Measurements from ENCODE around the gene NAT9.
A peak's percentile ranks its signal among the peaks of the same experiment; 100 is the strongest.

Gene NAT9

DNA sequence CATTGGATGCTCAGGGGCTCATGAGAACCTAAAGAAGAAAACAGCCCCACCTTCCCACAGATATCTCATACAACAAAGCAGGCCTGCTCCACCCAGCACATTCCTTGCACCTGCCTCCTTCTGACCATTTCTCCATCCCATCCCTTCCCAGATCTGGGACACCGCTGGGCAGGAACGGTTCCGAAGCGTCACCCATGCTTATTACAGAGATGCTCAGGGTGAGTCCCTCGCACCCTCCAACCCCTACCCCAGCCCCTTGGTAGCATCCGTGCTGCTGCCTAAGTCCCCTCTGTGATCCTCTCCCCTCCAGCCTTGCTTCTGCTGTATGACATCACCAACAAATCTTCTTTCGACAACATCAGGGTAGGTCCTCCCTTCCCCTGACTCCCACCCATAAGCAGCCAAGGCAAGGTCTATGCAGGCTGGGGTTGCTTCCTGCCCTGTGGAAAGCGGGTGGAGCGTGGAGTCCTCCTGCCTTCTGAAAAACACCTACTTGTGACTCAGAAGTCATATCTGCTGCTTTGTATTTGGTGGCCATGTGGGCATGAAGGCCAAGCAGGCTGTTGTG lies 33.1 kb downstream of the NAT9 start:
- no peak for DNase-seq

DNA sequence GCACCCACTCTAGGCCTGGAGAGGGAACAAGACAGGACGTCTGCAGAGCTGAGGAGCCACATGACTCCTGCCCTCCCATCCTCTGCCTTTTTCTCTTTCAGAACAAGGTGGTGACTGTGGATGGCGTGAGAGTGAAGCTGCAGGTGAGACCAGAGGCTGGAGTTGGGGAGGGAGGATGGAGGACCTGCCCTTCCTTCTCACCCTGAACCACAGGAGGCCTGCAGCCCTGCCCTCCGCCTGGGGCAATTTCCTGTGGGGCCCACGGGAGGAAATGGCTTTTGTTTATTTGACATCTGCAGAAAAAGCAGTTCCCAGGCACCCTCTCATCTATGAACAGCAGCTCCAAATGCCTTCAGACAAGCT lies 34.0 kb downstream of the NAT9 start:
- peak; percentile 66 for DNase-seq

DNA sequence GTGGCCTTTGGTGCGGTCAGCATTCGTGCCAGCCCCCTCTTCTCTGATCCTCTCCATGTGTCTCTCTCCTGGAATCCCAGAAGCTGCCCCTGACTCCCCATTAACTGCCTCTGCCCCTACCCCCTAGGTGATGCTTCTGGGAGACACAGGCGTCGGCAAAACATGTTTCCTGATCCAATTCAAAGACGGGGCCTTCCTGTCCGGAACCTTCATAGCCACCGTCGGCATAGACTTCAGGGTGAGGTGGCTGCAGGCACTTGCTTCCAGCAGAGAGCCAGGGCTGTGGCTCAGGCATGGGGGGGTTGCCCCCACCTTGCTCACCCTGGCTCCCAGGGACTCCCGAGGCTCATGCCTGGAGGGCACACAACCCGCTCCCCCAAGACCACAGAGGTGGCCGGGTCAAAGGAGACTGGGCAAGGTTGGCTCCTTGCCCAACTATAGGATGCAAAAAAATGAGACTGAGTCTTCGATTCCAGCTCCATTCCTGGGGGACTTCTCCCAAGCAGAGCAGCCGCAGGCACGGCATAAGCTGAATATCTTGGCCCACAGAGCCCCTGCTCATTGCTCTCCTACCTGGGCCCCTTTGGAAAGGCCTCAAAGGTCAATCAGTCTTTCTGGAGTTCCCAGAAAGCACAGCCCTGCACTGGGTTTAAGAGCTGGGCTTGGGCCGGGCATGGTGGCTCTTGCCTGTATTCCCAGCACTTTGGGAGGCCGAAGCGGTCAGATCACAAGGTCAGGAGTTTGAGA lies 35.3 kb downstream of the NAT9 start:
- no peak for DNase-seq

DNA sequence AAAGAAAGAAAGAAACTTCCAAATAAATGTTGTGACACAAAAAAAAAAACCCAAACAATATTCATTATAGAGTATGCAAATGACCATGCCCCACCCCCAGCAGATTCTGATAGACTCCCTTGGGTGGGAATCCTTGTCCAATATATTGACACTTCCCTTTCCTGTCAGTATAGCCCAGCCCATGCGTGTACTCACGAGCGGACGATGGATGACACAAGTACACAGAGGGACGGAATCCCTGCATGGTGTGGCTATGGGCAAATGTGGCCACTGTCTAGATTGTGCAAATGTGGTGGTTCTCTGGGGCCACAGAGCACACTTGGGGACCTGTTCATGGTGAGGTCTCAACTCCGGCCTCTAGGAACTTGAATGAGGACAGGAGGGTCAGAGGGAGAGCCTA lies 36.0 kb downstream of the NAT9 start:
- DNase-seq, result no peak

DNA sequence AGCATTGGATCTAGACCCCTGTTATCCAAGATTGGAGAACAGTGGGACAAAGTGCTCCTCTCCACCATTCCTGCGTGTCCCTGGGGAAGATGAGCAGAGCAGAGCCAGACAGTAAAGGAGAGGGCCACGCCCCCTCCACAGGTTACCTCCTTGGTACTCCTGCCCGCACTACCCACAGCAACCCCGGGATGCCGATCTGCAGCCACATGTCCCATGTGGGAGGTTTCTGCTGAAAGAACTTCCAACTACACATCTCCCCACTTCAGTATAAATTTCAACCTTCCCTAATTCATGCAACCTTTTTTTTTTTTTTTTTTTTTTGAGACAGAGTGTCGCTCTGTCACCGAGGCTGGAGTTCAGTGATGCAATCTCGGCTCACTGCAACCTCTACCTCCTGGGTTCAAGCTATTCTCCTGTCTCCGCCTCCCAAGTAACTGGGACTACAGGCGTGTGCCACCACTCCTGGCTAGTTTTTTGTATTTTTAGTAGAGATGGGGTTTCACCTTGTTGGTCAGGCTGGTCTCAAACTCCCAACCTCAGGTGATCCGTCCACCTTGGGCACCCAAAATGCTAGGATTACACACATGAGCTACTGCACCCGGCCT lies 36.8 kb downstream of the NAT9 start:
- no peak for DNase-seq

DNA sequence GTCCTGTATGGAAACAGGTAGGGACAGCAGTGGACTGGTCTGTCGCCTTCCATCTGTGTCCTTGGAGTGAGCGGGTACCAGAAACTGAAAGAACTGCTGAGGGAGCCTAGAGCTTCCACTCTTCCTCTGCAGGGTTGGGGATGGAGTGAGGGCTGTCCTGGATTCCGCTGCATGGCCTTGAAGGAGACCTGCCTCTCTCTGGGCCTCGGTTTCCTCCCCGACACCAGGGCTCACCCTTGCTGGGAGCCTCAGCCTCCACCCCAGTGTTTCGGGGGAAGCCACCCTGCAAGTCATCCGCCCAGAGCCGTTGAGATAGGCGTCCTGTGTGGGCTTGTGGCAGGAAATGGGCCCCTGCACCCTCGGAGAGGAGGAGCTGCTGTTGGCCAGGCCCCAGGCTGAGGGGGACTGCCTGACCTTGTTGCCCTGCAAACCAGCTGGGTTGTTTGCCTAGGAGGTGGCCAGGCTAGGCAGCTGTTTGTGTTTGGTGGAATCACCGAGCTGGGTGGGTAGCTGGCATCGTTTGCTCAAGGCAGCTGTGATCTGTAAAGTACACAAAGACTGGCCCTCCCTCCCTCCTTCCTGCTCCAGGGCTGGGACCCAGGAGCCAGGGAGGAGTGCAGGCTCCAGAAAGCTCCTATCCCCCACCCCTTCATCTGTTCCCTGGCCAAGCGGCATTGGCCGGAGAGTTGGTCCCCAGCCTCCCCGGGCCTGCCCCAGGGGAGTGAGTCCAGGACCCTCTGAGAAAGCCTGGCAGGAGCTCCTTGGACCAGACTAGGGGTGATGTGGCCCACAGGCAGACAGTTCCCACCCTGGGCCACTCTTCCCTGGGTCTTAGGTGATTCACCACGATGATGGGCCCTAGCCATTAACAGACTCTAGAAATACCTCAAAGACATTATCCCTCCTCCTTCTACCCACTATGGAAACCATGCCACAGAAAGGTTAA lies 37.8 kb downstream of the NAT9 start:
- DNase-seq, result peak; percentile 81

DNA sequence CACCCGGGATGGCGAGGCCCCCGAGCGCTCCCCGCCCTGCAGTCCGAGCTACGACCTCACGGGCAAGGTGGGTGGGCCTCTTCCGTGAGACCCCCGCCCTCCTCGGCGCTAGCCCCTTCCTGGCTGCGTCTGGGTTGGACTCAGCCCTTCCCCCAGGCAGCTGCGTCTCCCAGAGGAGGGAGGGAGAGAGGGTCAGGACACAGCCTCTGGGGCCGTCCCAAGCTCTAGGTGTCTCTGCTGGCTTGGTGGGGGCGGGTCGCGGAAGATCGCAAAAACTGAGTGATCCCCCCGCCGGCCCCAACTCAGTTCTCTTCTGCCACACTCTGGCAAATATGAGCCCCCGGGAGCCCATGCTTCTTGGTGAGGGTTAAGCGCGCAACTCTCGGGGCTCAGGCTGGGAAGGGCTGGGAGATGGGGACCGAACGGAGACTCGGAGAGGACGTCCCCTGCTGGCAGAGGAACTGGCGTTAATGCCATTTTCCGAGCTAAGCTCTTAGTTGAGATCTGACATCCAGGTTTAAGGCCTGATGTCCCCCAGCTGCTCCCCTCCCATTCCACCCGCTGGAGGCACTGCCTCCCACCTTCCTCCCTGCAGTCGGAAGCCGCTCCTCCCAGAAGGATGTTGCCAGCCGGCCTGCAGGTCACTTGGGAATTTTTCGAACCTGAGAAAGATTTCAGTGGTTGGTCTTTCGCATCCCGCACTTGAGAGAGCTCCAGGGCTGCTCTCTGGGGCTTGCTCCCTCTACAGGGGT lies 38.7 kb downstream of the NAT9 start:
- DNase-seq, result no peak

DNA sequence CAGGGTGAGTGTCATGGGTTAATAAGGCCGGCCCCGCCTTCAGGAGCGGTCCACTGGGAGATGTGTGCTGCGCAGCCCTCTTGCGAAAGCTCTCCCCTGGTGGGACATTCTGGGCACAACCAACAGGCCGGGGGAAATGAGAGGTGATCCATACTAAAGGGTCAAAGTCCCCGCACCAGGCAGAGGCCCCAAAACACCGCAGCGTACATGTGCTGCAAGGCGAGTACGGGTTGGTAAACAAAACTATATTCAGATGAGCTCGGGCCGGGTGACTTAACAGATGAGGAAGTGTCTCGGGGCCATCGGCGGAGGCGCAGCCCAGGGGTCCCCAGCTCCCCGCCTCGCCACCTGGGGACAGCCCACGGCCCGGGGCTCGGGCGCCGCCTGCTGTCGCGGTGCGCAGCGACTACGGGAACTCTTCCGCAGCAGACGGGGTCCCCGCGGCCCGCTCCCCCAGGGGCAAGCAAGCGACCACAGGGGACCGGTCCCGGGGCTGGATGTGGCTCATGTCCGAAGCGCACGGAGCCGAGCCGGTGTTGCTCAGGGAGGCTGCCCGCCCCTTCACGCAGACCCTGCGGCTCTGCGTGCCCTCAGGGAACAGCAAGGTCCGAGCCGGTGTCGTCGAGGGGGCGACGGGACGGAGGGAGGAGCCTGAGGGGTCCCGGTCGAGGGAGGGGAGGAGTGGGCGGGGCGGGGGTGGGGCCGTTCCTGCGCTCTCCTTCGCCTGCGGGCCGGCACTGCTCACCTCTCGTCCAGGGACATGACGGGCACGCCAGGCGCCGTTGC lies 39.4 kb downstream of the NAT9 start, which contains the start of gene RAB37:
Gene RAB37 (plus strand): TSS at position 744 of the 786 bp plus-strand sequence. CDS start 17 bp downstream, at position 761.
- DNase-seq, result peak; percentile 89

DNA sequence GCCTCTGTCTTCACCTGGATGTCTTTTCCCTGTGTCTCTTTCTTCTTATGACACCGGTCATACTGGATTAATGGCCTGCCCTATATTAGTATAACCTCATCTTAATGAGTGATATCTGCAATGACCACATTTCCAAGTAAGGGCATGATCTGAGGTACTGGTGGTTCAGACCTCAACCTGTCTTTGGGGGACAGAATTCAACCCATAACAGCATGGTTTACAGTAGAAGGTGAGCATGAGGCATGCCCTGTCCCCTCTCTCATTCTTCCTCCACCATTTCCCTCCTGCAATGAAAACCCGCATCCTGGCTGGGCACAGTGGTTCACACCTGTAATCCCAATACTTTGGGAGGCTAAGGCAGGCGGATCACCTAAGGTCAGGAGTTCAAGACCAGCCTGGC lies 41.9 kb downstream of the NAT9 start:
- DNase-seq, result no peak

DNA sequence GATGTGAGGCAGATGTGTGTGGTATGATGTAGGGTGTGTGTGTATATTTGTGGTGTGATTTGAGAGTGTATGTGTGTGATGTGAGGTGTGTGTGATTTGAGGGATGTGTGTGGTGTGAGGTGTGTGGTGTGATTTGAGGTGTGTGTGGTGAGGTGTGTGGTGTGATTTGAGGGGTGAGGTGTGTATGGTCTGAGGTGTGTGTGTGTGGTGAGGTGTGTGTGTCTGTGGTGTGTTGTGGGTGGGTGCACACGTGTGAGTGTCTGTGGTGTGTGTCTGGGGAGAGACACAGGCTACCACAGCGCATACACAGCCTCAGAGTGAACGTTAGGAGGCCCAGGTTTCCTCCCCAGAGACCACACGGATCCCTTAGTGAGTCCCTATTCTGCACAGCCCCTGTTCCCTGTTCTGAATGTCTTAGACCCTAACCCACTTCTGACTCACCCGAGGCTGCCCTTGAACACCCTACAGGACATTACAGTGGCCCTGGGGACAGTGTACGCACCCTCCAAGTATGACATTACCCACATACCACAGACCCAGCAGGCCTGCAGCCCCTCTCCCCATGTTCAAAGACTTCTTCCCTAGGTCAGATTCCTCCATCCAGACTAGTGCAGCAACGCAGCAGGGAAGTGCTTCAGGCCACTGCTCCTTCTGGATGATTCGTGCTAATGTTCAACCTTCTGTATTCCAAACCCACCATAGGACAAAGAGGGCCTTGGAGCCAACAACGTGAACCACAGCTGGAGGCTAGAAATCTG lies 42.6 kb downstream of the NAT9 start:
- no peak for DNase-seq

DNA sequence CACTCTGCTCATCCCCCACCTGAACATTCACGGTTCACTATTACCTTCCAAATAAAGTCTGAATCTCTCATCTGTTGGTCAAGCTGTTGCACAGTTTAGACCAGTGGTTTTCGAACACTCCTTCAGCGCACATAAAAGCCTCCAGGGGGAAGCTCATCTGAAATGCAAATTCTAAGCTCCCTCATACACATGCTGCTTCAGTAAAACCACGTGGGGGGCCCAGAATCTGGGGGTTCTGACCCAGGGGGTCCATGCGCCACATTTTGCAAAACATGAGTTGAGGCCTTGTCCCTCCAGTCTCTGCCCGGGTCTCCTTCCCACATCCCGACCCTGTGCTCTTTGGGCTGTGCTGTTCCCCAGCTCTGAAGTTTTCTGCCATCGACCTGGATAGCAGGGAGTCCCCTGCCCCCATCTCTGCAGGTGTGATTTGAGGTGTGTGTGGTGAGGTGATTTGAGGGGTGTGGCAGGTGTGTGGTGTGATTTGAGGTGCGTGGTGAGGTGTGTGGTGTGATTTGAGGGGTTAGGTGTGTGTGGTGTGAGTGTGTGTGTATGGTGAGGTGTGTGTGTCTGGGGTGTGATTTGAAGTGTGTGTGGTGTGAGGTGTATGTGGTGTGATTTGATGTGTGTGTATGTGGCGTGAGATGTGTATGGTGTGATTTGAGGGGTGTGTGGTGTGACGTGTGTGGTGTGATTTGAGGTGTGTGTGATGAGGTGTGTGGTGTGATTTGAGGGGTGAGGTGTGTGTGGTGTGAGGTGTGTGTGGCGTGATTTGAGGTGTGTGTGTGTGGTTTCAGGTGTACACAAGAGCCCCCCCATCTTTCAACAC lies 43.9 kb downstream of the NAT9 start:
- DNase-seq, result no peak

DNA sequence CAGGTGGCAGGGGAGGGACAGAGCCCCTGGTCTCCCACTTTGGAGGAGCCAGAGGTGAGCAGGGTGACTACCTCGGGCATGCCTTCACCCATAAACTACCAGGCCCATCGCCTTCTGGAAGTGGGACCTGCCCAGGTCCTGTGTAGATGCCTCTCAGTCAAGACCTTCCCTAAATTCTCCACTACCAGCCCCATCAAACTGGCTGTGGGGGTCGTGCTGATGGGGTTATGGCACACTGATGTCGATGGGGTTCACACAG lies 44.9 kb downstream of the NAT9 start:
- no peak for DNase-seq

DNA sequence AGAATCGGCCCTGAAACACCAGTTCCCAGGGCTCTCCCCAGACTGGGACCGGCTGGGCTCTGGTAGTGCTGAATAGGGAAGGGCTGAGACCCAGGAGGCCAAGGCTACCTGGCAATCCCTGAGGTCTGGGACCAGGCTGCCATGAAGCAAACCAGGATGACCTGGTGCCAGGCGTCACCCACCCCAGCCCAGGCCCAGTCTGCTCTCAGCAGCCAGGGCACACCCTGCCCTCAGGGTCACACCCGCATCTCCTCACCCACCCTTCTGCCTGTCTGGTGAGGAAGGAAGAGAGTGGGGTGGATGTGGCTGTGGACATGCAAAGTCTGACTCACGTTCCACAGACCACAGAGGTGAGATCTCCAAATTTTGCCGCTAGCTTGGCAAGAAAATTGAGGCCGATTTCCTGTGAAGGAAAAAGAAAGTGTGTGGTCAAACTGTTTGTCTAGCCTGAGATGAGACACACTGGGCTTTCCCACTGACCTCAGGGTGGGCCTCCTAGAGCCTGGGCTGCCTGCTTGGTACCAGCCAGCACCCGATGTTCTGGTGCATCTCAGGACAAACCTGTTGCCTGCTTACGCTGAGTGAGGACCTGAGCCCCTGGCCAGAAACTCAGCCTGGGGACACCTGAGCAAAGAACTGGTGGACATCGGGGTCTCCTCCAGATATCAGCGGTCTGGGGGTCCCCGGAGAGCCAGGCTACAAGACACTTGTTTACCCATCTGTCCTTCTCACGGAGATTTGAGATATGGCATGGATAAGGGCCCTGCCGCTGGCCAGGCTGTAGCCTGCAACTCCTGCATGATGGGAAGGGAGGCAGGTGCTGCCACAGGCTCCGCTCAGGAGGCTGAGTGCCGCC lies 45.4 kb downstream of the NAT9 start:
- DNase-seq, result peak; percentile 51

DNA sequence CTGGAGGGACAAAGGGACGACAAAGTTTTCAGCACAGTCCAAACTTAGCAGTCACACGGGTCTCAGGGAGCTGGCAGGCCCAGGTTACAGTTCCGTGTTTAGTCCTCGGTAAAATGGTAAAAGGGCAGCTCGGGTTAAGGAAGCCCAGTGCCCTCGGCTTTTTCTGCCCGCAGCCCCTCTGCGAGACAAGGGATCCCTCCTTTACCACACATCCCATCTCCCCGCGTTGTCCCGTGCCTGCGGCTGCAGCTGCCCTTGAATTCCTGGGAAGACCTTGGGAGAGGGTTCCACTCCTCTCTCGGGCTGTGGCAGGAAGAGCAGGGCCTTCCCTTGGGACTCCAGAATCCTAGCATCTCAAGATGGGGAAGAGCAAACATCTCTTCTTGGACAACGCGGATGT lies 46.3 kb downstream of the NAT9 start:
- DNase-seq, result no peak

DNA sequence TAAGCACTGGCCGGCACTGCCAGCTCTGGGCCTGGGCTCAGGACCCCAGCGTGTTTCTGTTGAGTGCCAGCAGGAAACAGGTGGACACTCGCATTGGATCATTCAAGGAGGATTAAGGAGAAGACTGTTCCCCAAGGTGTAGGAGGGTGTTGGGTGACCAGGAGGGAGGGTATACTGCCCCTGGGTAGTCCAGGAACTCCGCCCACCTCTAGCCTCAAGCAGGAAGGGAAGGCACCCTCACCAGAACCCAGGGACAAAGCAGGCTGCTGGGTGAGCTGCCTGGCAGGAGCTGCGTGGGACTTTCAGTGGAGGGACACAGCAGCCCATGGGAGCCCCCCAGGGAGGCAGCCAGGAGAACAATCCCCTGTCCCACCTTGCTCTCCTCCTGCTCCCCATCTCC lies 46.8 kb downstream of the NAT9 start:
- DNase-seq, result no peak

DNA sequence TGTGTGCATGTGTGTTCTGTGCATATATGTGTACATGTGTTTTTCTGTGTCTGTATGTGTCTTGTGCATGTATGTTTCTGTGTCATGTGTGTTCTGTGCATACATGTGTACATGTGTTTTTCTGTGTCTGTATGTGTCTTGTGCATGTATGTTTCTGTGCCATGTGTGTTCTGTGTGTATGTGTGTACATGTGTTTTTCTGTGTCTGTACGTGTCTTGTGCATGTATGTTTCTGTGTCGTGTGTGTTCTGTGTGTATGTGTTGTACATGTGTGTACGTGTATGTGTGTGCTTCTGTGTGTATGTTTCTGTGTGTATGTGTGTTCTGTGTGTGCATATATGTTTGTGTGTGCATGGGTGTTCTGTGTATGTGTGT lies 47.5 kb downstream of the NAT9 start:
- no peak for DNase-seq

DNA sequence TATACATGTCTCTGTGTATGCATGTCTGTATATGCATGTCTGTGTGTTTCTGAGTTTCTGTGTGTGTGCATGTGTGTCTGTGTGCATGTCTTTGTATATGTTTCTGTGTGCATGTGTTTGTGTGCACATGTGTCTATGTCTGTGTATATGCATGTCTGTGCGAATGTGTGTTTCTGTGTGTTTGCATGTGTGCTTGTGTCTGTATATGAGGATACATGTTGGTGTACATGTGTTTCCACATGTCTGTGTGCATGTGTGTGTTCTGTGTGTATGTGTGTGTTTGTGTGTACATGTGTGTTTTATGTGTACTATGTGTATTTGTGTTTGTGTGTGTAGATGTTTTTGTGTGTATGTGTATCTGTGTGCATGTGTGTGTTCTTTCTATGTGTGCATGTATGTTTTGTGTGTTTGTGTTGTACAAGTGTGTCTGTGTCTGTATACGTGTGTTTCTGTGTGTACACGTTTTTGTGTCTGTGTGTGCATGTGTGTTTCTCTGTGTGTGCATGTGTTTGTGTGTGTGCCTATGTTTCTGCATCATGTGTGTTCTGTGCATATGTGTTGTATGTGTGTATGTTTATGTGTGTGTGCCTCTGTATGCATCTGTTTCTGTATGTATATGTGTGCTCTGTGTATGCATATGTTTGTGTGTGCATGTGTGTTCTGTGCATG lies 48.0 kb downstream of the NAT9 start:
- no peak for DNase-seq

DNA sequence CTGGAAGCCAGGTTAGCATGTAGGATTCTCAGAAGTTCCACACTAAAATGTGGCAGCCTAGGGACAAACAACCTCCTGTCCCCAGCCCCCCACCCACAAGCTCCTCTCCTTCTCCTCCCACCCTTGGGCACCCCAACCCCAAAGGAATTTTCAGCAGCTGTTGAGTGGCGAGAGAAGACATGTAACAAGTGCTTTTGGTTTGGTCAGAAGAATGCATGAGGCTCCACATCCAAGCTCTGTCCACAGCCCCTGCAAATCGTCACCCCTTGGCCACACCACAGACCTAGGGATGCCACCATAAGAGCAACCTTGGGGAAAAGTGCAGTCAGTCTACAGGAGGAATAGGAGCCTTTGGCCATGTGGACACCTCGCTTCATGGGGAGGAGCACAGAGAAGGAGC lies 51.0 kb downstream of the NAT9 start:
- DNase-seq, result no peak

DNA sequence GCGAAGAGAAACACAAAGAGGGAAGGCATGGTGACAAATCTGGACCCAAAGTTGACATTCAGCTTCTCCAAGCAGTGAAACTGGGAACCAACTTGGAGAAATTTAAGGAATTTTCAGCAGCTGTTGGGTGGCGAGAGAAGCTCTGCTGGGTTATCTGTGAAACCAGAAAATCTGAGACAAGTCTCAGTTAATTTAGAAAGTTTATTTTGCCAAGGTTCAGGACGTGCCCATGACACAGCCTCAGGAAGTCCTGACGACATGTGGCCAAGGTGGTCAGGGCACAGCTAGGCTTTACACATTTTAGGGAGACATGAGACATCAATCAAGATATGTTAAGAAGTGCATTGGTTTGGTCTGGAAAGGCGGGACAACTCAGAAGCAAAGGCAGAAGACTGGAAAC lies 52.3 kb downstream of the NAT9 start:
- DNase-seq, result no peak
